Duodenal mucosa (tissue), 2 donors: ENCODE results near the gene NPR1.
"Not testable (repeated sequence)": the region's sequence is repeated elsewhere in the genome, so short reads cannot be mapped to it uniquely, and the experiment has no call there.

ENCODE experiments used
- H3K27ac ChIP-seq: one replicate; pipeline ENCODE4 v1.7.0; 2013; ENCODE audit warnings: low read depth, low read length
- H3K27me3 ChIP-seq, 2 donors: one replicate each; pipeline ENCODE4 v1.7.0; 2013; ENCODE audit warnings: low read length in 2 of 2, control low read depth in 1 of 2; ENCODE audit not compliant: insufficient read depth in 2 of 2, control insufficient read depth in 1 of 2
- H3K36me3 ChIP-seq, 2 donors: one replicate each; pipeline ENCODE4 v1.7.0; 2013; ENCODE audit warnings: low read length in 2 of 2, control low read depth in 1 of 2; ENCODE audit not compliant: insufficient read depth in 2 of 2, control insufficient read depth in 1 of 2
- H3K4me1 ChIP-seq, 2 donors: one replicate each; pipeline ENCODE4 v1.7.0; 2013; ENCODE audit warnings: low read length in 2 of 2, control low read depth in 1 of 2; ENCODE audit not compliant: insufficient read depth in 2 of 2, control insufficient read depth in 1 of 2
- H3K4me3 ChIP-seq, 2 donors: one replicate each; pipeline ENCODE4 v1.7.0; 2013; ENCODE audit warnings: low read length in 2 of 2, low read depth in 1 of 2
- H3K9ac ChIP-seq, 2 donors: one replicate each; pipeline ENCODE4 v1.7.0; 2013; ENCODE audit warnings: low read length in 2 of 2, low read depth in 1 of 2
- H3K9me3 ChIP-seq, 2 donors: one replicate each; pipeline ENCODE4 v1.7.0; 2013; ENCODE audit warnings: low read length in 2 of 2, control low read depth in 1 of 2; ENCODE audit not compliant: control insufficient read depth in 1 of 2

NPR1 gene

GRCh38 chr1:153662269-153662668 is 16.2 kb upstream of the NPR1 start:
- Histone ChIP-seq H3K36me3 (peaks cover 35 to 65% of the 10 kb centered on the region in 2 donors), H3K9ac (no peak overlapping the region), H3K9me3 (no peaks in the 10 kb centered on the region), H3K4me1 (peaks cover 9% of the 10 kb centered on the region in 2 donors), H3K27me3 (no peaks in the 10 kb centered on the region), H3K27ac (no peak overlapping the region), H3K4me3 (no peak overlapping the region)

GRCh38 chr1:153663211-153663610 is 15.3 kb upstream of the NPR1 start:
- Histone ChIP-seq H3K27ac (no peak overlapping the region), H3K9me3 (no peaks in the 10 kb centered on the region), H3K36me3 (peaks cover 42 to 75% of the 10 kb centered on the region in 2 donors), H3K27me3 (no peaks in the 10 kb centered on the region), H3K9ac (no peak overlapping the region), H3K4me1 (peaks cover 8 to 9% of the 10 kb centered on the region in 2 donors), H3K4me3 (no peak overlapping the region)

- H3K4me1 ChIP-seq = peaks cover 8 to 11% of the 10 kb centered on the region in 2 donors
- H3K36me3 ChIP-seq = peaks cover 39 to 66% of the 10 kb centered on the region in 2 donors
- H3K9ac ChIP-seq = no peak overlapping the region
- no peaks in the 10 kb centered on the region for H3K27me3 ChIP-seq
- no peaks in the 10 kb centered on the region for H3K9me3 ChIP-seq
- no peak overlapping the region for H3K27ac ChIP-seq
- no peak overlapping the region for H3K4me3 ChIP-seq
Observed at GRCh38 chr1:153667439-153667838, 11.0 kb upstream of the NPR1 start.

GRCh38 chr1:153668672-153669071 is 9.8 kb upstream of the NPR1 start:
- H3K27me3 ChIP-seq, H3K27ac ChIP-seq, H3K9ac ChIP-seq, H3K4me3 ChIP-seq, H3K9me3 ChIP-seq: not testable (repeated sequence)
- Histone ChIP-seq H3K4me1 (peaks cover 8 to 11% of the 10 kb centered on the region in 2 donors), H3K36me3 (peaks cover 30 to 55% of the 10 kb centered on the region in 2 donors)

GRCh38 chr1:153669606-153670005 is 8.9 kb upstream of the NPR1 start:
- H3K4me3 ChIP-seq = peak overlapping the region; percentile 87 to 94
- no peaks in the 10 kb centered on the region for H3K27me3 ChIP-seq
- no peak overlapping the region for H3K27ac ChIP-seq
- H3K4me1 ChIP-seq = peaks cover 8 to 11% of the 10 kb centered on the region in 2 donors
- H3K9ac ChIP-seq = peak overlapping the region; percentile 79 to 97
- no peaks in the 10 kb centered on the region for H3K9me3 ChIP-seq
- peaks cover 29 to 46% of the 10 kb centered on the region in 2 donors for H3K36me3 ChIP-seq

GRCh38 chr1:153670257-153670858 is 8.1 kb upstream of the NPR1 start:
- Histone ChIP-seq H3K36me3 (peaks cover 21 to 38% of the 10 kb centered on the region in 2 donors), H3K27ac (peak overlapping the region; percentile 68), H3K27me3 (no peaks in the 10 kb centered on the region), H3K9ac (peak overlapping the region; percentile 79 to 97), H3K4me3 (peak overlapping the region; percentile 87 to 94), H3K9me3 (no peaks in the 10 kb centered on the region), H3K4me1 (peaks cover 8 to 11% of the 10 kb centered on the region in 2 donors)

- H3K4me1 ChIP-seq = peaks cover 8 to 11% of the 10 kb centered on the region in 2 donors
- peaks cover 17 to 31% of the 10 kb centered on the region in 2 donors for H3K36me3 ChIP-seq
- no peaks in the 10 kb centered on the region for H3K27me3 ChIP-seq
- peak within 1 kb of the TSS; percentile 68 for H3K27ac ChIP-seq
- peak within 1 kb of the TSS; percentile 87 to 94 for H3K4me3 ChIP-seq
- H3K9ac ChIP-seq = peak within 1 kb of the TSS; percentile 79 to 97
- no peaks in the 10 kb centered on the region for H3K9me3 ChIP-seq
Observed at GRCh38 chr1:153670859-153671627, 7.4 kb upstream of the NPR1 start, which contains the start of gene ILF2. ILF2 (minus strand) TSS chr1:153670993; CDS start chr1:153670922, 71 bp downstream.

- H3K4me1 ChIP-seq = peaks cover 8 to 11% of the 10 kb centered on the region in 2 donors
- not testable (repeated sequence) for H3K27me3 ChIP-seq, H3K9me3 ChIP-seq
- peak overlapping the region; percentile 44 to 64 for H3K9ac ChIP-seq
- peak overlapping the region; percentile 63 for H3K27ac ChIP-seq
- peaks cover 12 to 24% of the 10 kb centered on the region in 2 donors for H3K36me3 ChIP-seq
- H3K4me3 ChIP-seq = peak overlapping the region; percentile 64 to 94
Observed at GRCh38 chr1:153671628-153672353, 6.7 kb upstream of the NPR1 start.

GRCh38 chr1:153673511-153673910 is 5.0 kb upstream of the NPR1 start:
- Histone ChIP-seq H3K27ac (no peak overlapping the region), H3K9me3 (no peaks in the 10 kb centered on the region), H3K4me3 (no peak overlapping the region), H3K9ac (no peak overlapping the region), H3K4me1 (peaks cover 16 to 21% of the 10 kb centered on the region in 2 donors), H3K36me3 (peaks cover under 1 to 6% of the 10 kb centered on the region in 2 donors), H3K27me3 (peaks cover 7 to 8% of the 10 kb centered on the region in 2 donors)
